ENCODE data around the gene COL23A1. TPM values are rescaled to one million over a fixed set of nuclear protein-coding genes. Genes with fewer than 3 reads are reported as not detected.

The COL23A1 gene
- total RNA-seq, 1 donor from 2014 or later: 2.0 TPM

- Histone ChIP-seq H3K4me1 (peaks cover 64% of the 10 kb centered on the region), H3K4me3 (no peak overlapping the region), H3K36me3 (peaks cover 14% of the 10 kb centered on the region), H3K9me3 (no peaks in the 10 kb centered on the region), H3K27me3 (no peaks in the 10 kb centered on the region), H3K27ac (no peak overlapping the region)
- peak; percentile 78 for TF ChIP-seq CTCF (IDR thresholded peaks at IDR 0.05)
- peak; percentile 15 for ATAC-seq
- DNase-seq: peak; percentile 84
- intact Hi-C loops (cut with DNase I): no loop called here
These were observed 355.2 kb downstream of the COL23A1 start for GRCh38 chr5:178234750-178235587.

GRCh38 chr5:178234121-178234749 lies 356.0 kb downstream of the COL23A1 start:
- ATAC-seq (no peak), DNase-seq (no peak)
- Histone ChIP-seq H3K36me3 (peaks cover 22% of the 10 kb centered on the region), H3K27ac (no peak overlapping the region), H3K4me1 (peaks cover 66% of the 10 kb centered on the region), H3K4me3 (no peak overlapping the region), H3K27me3 (no peaks in the 10 kb centered on the region), H3K9me3 (no peaks in the 10 kb centered on the region)
- TF ChIP-seq CTCF (IDR thresholded peaks at IDR 0.05): no peak
- intact Hi-C loops (cut with DNase I): no loop called here

GRCh38 chr5:178232920-178233429 lies 357.2 kb downstream of the COL23A1 start:
- TF ChIP-seq CTCF (IDR thresholded peaks at IDR 0.05): no peak
- H3K36me3 ChIP-seq: peaks cover 34% of the 10 kb centered on the region
- peaks cover 54% of the 10 kb centered on the region for H3K4me1 ChIP-seq
- no peaks in the 10 kb centered on the region for H3K9me3 ChIP-seq
- ATAC-seq: no peak
- peak overlapping the region; percentile 97 for H3K27ac ChIP-seq
- intact Hi-C loops (cut with DNase I): no loop called here
- DNase-seq: no peak
- peak overlapping the region; percentile 98 for H3K4me3 ChIP-seq
- H3K27me3 ChIP-seq: no peaks in the 10 kb centered on the region

- ATAC-seq (peak; percentile 87), DNase-seq (peak; percentile 91)
- TF ChIP-seq CTCF (IDR thresholded peaks at IDR 0.05): no peak
- peak within 1 kb of the TSS; percentile 97 for H3K27ac ChIP-seq
- peaks cover 41% of the 10 kb centered on the region for H3K36me3 ChIP-seq
- no peaks in the 10 kb centered on the region for H3K27me3 ChIP-seq
- H3K4me3 ChIP-seq: peak within 1 kb of the TSS; percentile 98
- peaks cover 48% of the 10 kb centered on the region for H3K4me1 ChIP-seq
- intact Hi-C loops (cut with DNase I): no loop called here
- no peaks in the 10 kb centered on the region for H3K9me3 ChIP-seq
These were observed 357.9 kb downstream of the COL23A1 start, which contains the start of gene PHYKPL for GRCh38 chr5:178232124-178232919. Gene PHYKPL, minus strand, starts transcription at chr5:178232802. Its CDS starts 252 bp downstream, at chr5:178232550.

- Histone ChIP-seq H3K4me3 (peak overlapping the region; percentile 98), H3K9me3 (no peaks in the 10 kb centered on the region), H3K4me1 (peaks cover 41% of the 10 kb centered on the region), H3K36me3 (peaks cover 42% of the 10 kb centered on the region), H3K27ac (peak overlapping the region; percentile 97), H3K27me3 (no peaks in the 10 kb centered on the region)
- no peak for TF ChIP-seq CTCF (IDR thresholded peaks at IDR 0.05)
- DNase-seq (no peak), ATAC-seq (no peak)
- intact Hi-C loops (cut with DNase I): no loop called here
These were observed 358.6 kb downstream of the COL23A1 start for GRCh38 chr5:178231539-178232123.
